ENCODE results near the gene TEX35.
A peak's percentile ranks its signal among the peaks of the same experiment; 100 is the strongest.
"Not testable (repeated sequence)": the region's sequence is repeated elsewhere in the genome, so short reads cannot be mapped to it uniquely, and the experiment has no call there.

TEX35 gene

DNA sequence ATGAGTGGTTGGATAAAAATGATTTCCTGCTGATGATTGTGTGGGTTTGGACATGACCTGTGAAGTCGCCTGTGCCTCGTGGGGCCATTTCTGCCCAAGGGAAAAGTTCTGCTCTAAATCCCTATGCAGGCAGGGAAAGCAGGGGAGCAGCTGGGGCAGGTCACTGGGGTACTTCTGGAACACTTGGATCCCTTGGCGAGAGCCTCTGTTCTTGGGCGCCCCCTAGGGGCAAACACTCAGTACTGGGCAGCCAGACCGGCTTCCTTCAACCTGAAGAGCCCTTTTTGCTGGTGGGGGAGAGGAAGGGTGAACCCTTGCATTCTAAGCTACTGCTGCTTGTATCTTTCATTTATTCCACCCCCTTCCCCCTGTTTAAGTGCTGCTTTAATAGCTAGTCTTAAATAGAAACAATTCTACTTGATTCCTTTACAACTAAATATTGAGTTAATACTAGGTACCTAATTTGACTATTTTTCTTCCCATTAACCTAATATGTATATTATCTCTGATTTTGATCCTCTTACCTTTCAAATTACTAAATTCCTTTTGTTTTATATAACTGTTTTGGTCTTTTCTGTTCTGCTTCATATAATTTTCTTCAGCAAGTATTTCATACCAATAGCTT, 11.1 kb upstream of the TEX35 start:
- peak; percentile 89 for DNase-seq (ENCODE audit: extremely low spot score)
- ChIA-PET POLR2A (no interaction called here), CTCF (interaction anchor here (0.6 to 2.3 kb wide), 17 partner anchors 9 to 202 kb away, joined by 3 to 12 read pairs (median 4); partner anchors contain the start of gene TEX35)
- TF ChIP-seq LEF1 (IDR thresholded peaks at IDR 0.05; ENCODE audit: borderline replicate concordance) (no peak), HDGF (IDR thresholded peaks at IDR 0.05; ENCODE audit: borderline replicate concordance) (no peak), BHLHE40 (IDR thresholded peaks at IDR 0.05; ENCODE audit: borderline replicate concordance) (no peak), ARNT (IDR thresholded peaks at IDR 0.05) (no peak), L3MBTL2 (conservative IDR thresholded peaks at IDR 0.05) (no peak), SUZ12 (IDR thresholded peaks at IDR 0.05) (no peak), FOXK2 (IDR thresholded peaks at IDR 0.05) (no peak)

DNA sequence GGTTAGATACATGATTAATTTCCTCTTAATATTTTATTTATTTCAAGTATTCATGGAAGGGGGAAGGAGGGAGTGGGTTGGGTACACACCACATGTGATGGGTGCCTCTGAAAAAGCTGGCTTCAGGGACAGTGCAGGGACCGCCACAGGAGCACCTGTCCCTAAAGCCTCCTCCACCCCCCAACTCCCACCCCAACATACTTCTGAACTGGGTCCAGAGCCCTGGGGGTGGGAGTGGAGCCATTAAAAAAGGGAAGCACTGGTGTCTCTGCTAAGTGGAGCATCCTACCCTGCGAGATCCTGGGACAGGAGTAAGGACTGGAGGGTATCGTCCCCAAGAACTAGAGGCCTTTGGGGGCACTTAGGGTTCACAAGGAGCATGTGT, 10.6 kb upstream of the TEX35 start:
- DNase-seq (ENCODE audit: extremely low spot score), result no peak
- POLR2A ChIA-PET, result no interaction called here
- no peak for TF ChIP-seq L3MBTL2 (conservative IDR thresholded peaks at IDR 0.05)
- TF ChIP-seq FOXA1 (IDR thresholded peaks at IDR 0.05), result no peak
- TF ChIP-seq SUZ12 (IDR thresholded peaks at IDR 0.05), result no peak
- TF ChIP-seq TARDBP (IDR thresholded peaks at IDR 0.05), result no peak
- CTCF ChIA-PET, result interaction anchor here (0.6 to 2.3 kb wide), 17 partner anchors 10 to 202 kb away, joined by 3 to 12 read pairs (median 4); partner anchors contain the start of gene TEX35

DNA sequence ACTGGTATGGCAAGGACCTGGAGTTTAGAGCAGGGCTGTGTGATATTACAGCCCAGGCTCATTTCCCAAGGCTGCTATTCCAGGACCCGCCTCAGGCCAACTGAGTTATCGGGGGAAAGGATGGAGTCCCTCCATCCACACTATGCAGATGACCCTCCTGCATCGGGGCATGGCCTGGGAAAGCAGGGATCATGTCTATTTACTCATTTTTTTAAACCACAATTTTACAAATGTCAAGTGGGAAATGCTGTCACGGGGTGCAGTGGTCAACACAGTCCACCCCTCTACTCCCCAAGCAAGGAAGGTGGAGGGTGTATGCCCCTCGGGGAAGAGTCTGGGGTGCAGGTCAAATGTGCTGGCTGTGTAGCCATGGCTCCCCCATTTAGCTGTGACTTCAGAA, 10.1 kb upstream of the TEX35 start:
- ChIA-PET POLR2A (no interaction called here), CTCF (interaction anchor here (0.6 kb wide), 1 partner anchor 260 kb away, joined by 3 read pairs; no protein-coding TSS in a partner anchor)
- DNase-seq (ENCODE audit: extremely low spot score), result no peak
- TF ChIP-seq FOXA1 (IDR thresholded peaks at IDR 0.05), result no peak
- no peak for TF ChIP-seq L3MBTL2 (conservative IDR thresholded peaks at IDR 0.05)
- no peak for TF ChIP-seq ZNF384 (IDR thresholded peaks at IDR 0.05)
- no peak for TF ChIP-seq FOXK2 (IDR thresholded peaks at IDR 0.05)
- no peak for TF ChIP-seq HDGF (IDR thresholded peaks at IDR 0.05; ENCODE audit: borderline replicate concordance)
- TF ChIP-seq NFRKB (IDR thresholded peaks at IDR 0.05), result no peak
- no peak for TF ChIP-seq SP1 (IDR thresholded peaks at IDR 0.05)
- TF ChIP-seq, protein P1, sequence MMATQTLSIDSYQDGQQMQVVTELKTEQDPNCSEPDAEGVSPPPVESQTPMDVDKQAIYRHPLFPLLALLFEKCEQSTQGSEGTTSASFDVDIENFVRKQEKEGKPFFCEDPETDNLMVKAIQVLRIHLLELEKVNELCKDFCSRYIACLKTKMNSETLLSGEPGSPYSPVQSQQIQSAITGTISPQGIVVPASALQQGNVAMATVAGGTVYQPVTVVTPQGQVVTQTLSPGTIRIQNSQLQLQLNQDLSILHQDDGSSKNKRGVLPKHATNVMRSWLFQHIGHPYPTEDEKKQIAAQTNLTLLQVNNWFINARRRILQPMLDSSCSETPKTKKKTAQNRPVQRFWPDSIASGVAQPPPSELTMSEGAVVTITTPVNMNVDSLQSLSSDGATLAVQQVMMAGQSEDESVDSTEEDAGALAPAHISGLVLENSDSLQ (IDR thresholded peaks at IDR 0.05), result no peak
- TF ChIP-seq FOXM1 (IDR thresholded peaks at IDR 0.05; ENCODE audit: borderline replicate concordance), result no peak
- no peak for TF ChIP-seq ARNT (IDR thresholded peaks at IDR 0.05)
- TF ChIP-seq LEF1 (IDR thresholded peaks at IDR 0.05; ENCODE audit: borderline replicate concordance), result no peak
- TF ChIP-seq CTBP1 (IDR thresholded peaks at IDR 0.05; ENCODE audit: borderline replicate concordance), result no peak
- TF ChIP-seq SUZ12 (IDR thresholded peaks at IDR 0.05), result no peak
- no peak for TF ChIP-seq ELF4 (IDR thresholded peaks at IDR 0.05)
- TF ChIP-seq BHLHE40 (IDR thresholded peaks at IDR 0.05; ENCODE audit: borderline replicate concordance), result no peak
- TF ChIP-seq TARDBP (IDR thresholded peaks at IDR 0.05), result no peak

DNA sequence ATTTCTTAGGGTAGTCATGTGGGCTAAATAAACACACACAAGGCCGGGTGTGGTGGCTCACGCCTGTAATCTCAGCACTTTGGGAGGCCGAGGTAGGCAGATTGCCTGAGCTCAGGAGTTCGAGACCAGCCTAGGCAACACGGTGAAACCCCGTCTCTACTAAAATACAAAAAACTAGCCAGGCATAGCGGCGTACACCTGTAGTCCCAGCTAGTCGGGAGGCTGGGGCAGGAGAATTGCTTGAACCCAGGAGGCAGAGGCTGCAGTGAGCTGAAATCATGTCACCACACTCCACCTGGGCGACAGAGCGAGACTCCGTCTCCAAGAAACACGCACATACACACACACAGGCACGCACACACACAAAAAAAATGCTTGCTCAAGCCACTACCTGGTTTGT, 9.6 kb upstream of the TEX35 start:
- DNase-seq (ENCODE audit: extremely low spot score); POLR2A ChIA-PET: not testable (repeated sequence)
- CTCF ChIA-PET, result interaction anchor here (0.6 kb wide), 2 partner anchors 193 to 261 kb away, joined by 3 read pairs; no protein-coding TSS in a partner anchor

DNA sequence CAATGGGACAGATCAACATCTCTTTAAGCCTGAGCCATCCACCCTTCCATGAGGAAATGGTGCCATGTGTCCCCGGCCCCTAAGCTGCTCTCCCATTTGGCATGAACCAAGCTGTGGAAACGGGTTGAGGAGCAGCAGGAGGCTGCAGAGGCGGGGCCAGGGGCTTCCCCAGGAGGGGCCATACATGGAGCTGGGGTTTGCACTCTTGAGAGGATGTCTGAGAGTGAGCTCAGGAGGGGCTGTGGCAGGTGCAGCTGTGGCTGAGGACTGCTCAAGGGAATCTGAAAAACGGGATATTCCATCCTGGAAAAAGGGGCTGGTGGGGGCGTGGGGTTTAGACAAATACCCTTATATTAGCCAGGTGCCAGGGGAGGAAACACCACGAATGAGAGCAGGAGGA, 9.1 kb upstream of the TEX35 start:
- CTCF ChIA-PET, result interaction anchor here (0.6 kb wide), 2 partner anchors 193 to 199 kb away, joined by 3 read pairs; no protein-coding TSS in a partner anchor
- no peak for TF ChIP-seq LEF1 (IDR thresholded peaks at IDR 0.05; ENCODE audit: borderline replicate concordance)
- no peak for TF ChIP-seq FOXM1 (IDR thresholded peaks at IDR 0.05; ENCODE audit: borderline replicate concordance)
- TF ChIP-seq NFRKB (IDR thresholded peaks at IDR 0.05), result no peak
- no peak for TF ChIP-seq ELF4 (IDR thresholded peaks at IDR 0.05)
- TF ChIP-seq L3MBTL2 (conservative IDR thresholded peaks at IDR 0.05), result no peak
- no peak for TF ChIP-seq FOXA1 (IDR thresholded peaks at IDR 0.05)
- no peak for TF ChIP-seq CTBP1 (IDR thresholded peaks at IDR 0.05; ENCODE audit: borderline replicate concordance)
- no peak for TF ChIP-seq ZNF384 (IDR thresholded peaks at IDR 0.05)
- no peak for TF ChIP-seq FOXK2 (IDR thresholded peaks at IDR 0.05)
- TF ChIP-seq BHLHE40 (IDR thresholded peaks at IDR 0.05; ENCODE audit: borderline replicate concordance), result no peak
- TF ChIP-seq ARNT (IDR thresholded peaks at IDR 0.05), result no peak
- TF ChIP-seq, protein P1 (IDR thresholded peaks at IDR 0.05), result no peak
- no peak for TF ChIP-seq SP1 (IDR thresholded peaks at IDR 0.05)
- TF ChIP-seq HDGF (IDR thresholded peaks at IDR 0.05; ENCODE audit: borderline replicate concordance), result no peak
- TF ChIP-seq TARDBP (IDR thresholded peaks at IDR 0.05), result no peak
- no peak for TF ChIP-seq SUZ12 (IDR thresholded peaks at IDR 0.05)
- POLR2A ChIA-PET, result no interaction called here
- no peak for DNase-seq (ENCODE audit: extremely low spot score)

DNA sequence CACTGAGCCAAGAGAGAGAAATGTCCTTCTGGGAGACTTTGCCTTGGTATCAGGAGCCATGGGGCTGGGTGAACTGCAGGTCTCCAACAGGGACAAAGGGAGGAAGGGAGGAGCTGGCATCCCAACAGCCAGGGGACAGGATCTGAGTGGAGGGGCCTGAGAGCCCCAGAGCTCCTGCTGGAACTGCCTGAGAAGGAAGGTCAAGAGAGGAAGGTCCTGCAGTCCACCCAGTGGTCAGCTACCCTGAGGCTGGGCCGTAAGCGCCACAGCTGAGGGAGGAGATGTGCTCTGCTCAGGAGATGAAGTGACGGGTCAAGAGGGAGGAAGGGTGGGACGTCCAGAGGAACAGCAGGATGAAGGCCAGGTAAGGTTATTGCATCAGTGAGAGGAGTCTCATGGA, 8.6 kb upstream of the TEX35 start:
- no peak for TF ChIP-seq FOXA1 (IDR thresholded peaks at IDR 0.05)
- no peak for TF ChIP-seq LEF1 (IDR thresholded peaks at IDR 0.05; ENCODE audit: borderline replicate concordance)
- no peak for TF ChIP-seq FOXK2 (IDR thresholded peaks at IDR 0.05)
- TF ChIP-seq BHLHE40 (IDR thresholded peaks at IDR 0.05; ENCODE audit: borderline replicate concordance), result no peak
- no peak for TF ChIP-seq SUZ12 (IDR thresholded peaks at IDR 0.05)
- no peak for TF ChIP-seq ELF4 (IDR thresholded peaks at IDR 0.05)
- no peak for TF ChIP-seq ZNF384 (IDR thresholded peaks at IDR 0.05)
- no peak for TF ChIP-seq NFRKB (IDR thresholded peaks at IDR 0.05)
- TF ChIP-seq, protein P1 (IDR thresholded peaks at IDR 0.05), result no peak
- CTCF ChIA-PET, result interaction anchor here (0.6 kb wide), 1 partner anchor 200 kb away, joined by 3 read pairs; no protein-coding TSS in a partner anchor
- POLR2A ChIA-PET, result no interaction called here
- DNase-seq (ENCODE audit: extremely low spot score), result no peak
